Fibroblast of the conjunctiva (primary cell): ENCODE measurements around the gene CCL5.
"Not testable (repeated sequence)": the region's sequence is repeated elsewhere in the genome, so short reads cannot be mapped to it uniquely, and the experiment has no call there.

Experiments used
- DNase-seq: peaks from one replicate; pipeline ENCODE4 v3.0.0-alpha.2; 2010; ENCODE audit warnings: low read depth

CCL5 gene

GRCh38 chr17:35898283-35899070, 18.3 kb upstream of the CCL5 start:
- no peak for DNase-seq

- DNase-seq = not testable (repeated sequence)
Measured at GRCh38 chr17:35897772-35898171, 17.6 kb upstream of the CCL5 start.

GRCh38 chr17:35895636-35896587, 15.8 kb upstream of the CCL5 start:
- DNase-seq = no peak

GRCh38 chr17:35894206-35894605, 14.0 kb upstream of the CCL5 start:
- DNase-seq = no peak

- DNase-seq = no peak
Measured at GRCh38 chr17:35893751-35894150, 13.6 kb upstream of the CCL5 start.

- DNase-seq = no peak
Measured at GRCh38 chr17:35892091-35893035, 12.2 kb upstream of the CCL5 start.

GRCh38 chr17:35891269-35891668, 11.1 kb upstream of the CCL5 start:
- DNase-seq = no peak

GRCh38 chr17:35890774-35891155, 10.6 kb upstream of the CCL5 start:
- DNase-seq = no peak

GRCh38 chr17:35889818-35890773, 9.9 kb upstream of the CCL5 start:
- peak; percentile 16 for DNase-seq

GRCh38 chr17:35889241-35889640, 9.1 kb upstream of the CCL5 start:
- DNase-seq = no peak

GRCh38 chr17:35878361-35878760, 1.8 kb downstream of the CCL5 start:
- DNase-seq = no peak

- DNase-seq = no peak
Measured at GRCh38 chr17:35877345-35878029, 2.7 kb downstream of the CCL5 start.

GRCh38 chr17:35876534-35876933, 3.6 kb downstream of the CCL5 start:
- no peak for DNase-seq

GRCh38 chr17:35875800-35876139, 4.4 kb downstream of the CCL5 start:
- DNase-seq = no peak

- no peak for DNase-seq
Measured at GRCh38 chr17:35875072-35875799, 4.9 kb downstream of the CCL5 start.

GRCh38 chr17:35872196-35872980, 7.8 kb downstream of the CCL5 start:
- DNase-seq = no peak

- no peak for DNase-seq
Measured at GRCh38 chr17:35870906-35871819, 9.0 kb downstream of the CCL5 start.

- DNase-seq = no peak
Measured at GRCh38 chr17:35868737-35869136, 11.4 kb downstream of the CCL5 start, which contains the start of gene HEATR9. Gene HEATR9, minus strand, starts transcription at chr17:35868891. Its CDS starts 149 bp downstream, at chr17:35868742.
